ENCODE data around the gene AK5. TPM values are rescaled to one million over a fixed set of nuclear protein-coding genes. Genes with fewer than 3 reads are reported as not detected.
A peak's percentile ranks its signal among the peaks of the same experiment; 100 is the strongest.

The AK5 gene
- polyA plus RNA-seq, 1 donor (not counting 4 experiments of a cell fraction or from before 2014, with no cell fraction given): 0.30 TPM

DNA sequence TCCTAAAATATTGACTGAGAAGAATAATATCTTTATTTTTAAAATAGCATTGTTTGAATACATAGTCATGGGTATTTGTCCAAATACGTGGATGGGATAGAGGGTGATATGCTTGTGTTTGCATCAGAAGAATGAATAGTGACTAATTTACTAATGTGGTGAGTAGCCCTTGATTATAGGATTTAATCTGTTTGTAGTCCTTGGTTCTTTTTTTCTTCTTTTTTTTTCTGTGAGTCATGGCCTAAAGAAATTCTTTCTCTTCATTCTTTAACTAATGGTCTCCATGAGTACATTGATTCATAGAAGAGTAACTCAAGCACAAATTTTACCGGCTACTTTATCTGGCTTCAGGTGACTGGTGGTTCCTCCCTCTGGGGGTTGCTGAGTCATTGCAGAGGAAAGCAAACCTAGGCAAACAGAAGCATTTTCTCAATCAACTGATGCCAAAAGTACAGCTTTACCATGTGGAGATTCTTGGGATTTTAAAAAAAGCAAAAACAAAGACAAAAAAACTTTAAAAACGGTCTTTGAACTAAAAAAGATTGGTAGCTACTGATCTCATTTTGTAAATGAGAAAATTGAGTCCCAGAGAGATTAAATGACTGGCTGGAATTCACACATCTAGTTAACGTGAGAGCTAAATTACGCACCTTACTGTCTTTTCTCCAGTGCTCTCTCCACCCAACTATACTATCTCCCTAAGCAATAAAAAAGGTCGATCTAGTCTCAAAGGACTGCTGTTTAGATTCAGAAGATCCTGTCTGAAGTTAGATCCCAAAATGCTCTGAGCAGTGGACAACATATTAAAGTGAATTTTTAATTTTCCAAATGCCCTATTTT lies 40.5 kb downstream of the AK5 start:
- FAIRE-seq (peak; percentile 26), DNase-seq (ENCODE audit: low read depth, low spot score) (peak; percentile 66)
- H3K9ac ChIP-seq (ENCODE audit: control insufficient read depth, extremely low read depth, insufficient read depth, low read length): no peak overlapping the region
- H3K36me3 ChIP-seq (ENCODE audit: control insufficient read depth in 2 of 2, extremely low read depth in 1 of 2, insufficient read depth in 2 of 2, low read length in 2 of 2): no peaks in the 10 kb centered on the region
- H3K9me3 ChIP-seq (ENCODE audit: control insufficient read depth, low read depth, low read length): no peaks in the 10 kb centered on the region
- H3K9me1 ChIP-seq (ENCODE audit: control insufficient read depth, extremely low read depth, insufficient read depth, low read length): no peaks in the 10 kb centered on the region
- H3K4me3 ChIP-seq (ENCODE audit: control insufficient read depth in 2 of 3, extremely low read depth in 1 of 3, insufficient read depth in 2 of 3, low read depth in 1 of 3, low read length in 3 of 3): no peak overlapping the region
- dilution Hi-C loops (cut with MboI; ENCODE audit: extremely low pct_ligation_motif_present, low sequenced_read_pairs): no loop called here
- no peak for TF ChIP-seq EZH2 (IDR thresholded peaks at IDR 0.05; ENCODE audit: low read length)
- TF ChIP-seq CTCF (optimal IDR thresholded peaks at IDR 0.05 in 1 of 3, IDR thresholded peaks at IDR 0.05 in 1 of 3, conservative IDR thresholded peaks at IDR 0.05 in 1 of 3; ENCODE audit: extremely low read depth in 1 of 3, insufficient read depth in 2 of 3, low read length in 3 of 3): no peak
- H3K27ac ChIP-seq (ENCODE audit: control insufficient read depth, insufficient read depth, low read length): peak overlapping the region; percentile 13
- no peaks in the 10 kb centered on the region for H4K20me1 ChIP-seq (ENCODE audit: control insufficient read depth, extremely low read depth, insufficient read depth, low read length)
- H3K79me2 ChIP-seq (ENCODE audit: control insufficient read depth, insufficient read depth, low read length): no peaks in the 10 kb centered on the region
- peak overlapping the region; percentile 47 for H3K4me2 ChIP-seq (ENCODE audit: control insufficient read depth, extremely low read depth, insufficient read depth, low read depth, low read length)
- H3K27me3 ChIP-seq (ENCODE audit: control insufficient read depth, extremely low read depth, insufficient read depth, low read length): no peaks in the 10 kb centered on the region
- H2AFZ ChIP-seq (ENCODE audit: control insufficient read depth, low read length): peak overlapping the region; percentile 13
- H3K4me1 ChIP-seq (ENCODE audit: control insufficient read depth, extremely low read depth, insufficient read depth, low read length): peaks cover 8% of the 10 kb centered on the region

- Histone ChIP-seq H3K9me1 (ENCODE audit: control insufficient read depth, extremely low read depth, insufficient read depth, low read length) (no peaks in the 10 kb centered on the region), H3K9me3 (ENCODE audit: control insufficient read depth, low read depth, low read length) (no peaks in the 10 kb centered on the region), H3K27me3 (ENCODE audit: control insufficient read depth, extremely low read depth, insufficient read depth, low read length) (peaks cover 2% of the 10 kb centered on the region), H2AFZ (ENCODE audit: control insufficient read depth, low read length) (no peak overlapping the region), H3K4me1 (ENCODE audit: control insufficient read depth, extremely low read depth, insufficient read depth, low read length) (no peaks in the 10 kb centered on the region), H3K4me2 (ENCODE audit: control insufficient read depth, extremely low read depth, insufficient read depth, low read depth, low read length) (no peak overlapping the region), H3K4me3 (ENCODE audit: control insufficient read depth in 2 of 3, extremely low read depth in 1 of 3, insufficient read depth in 2 of 3, low read depth in 1 of 3, low read length in 3 of 3) (no peak overlapping the region), H3K36me3 (ENCODE audit: control insufficient read depth in 2 of 2, extremely low read depth in 1 of 2, insufficient read depth in 2 of 2, low read length in 2 of 2) (no peaks in the 10 kb centered on the region), H3K79me2 (ENCODE audit: control insufficient read depth, insufficient read depth, low read length) (no peaks in the 10 kb centered on the region), H3K9ac (ENCODE audit: control insufficient read depth, extremely low read depth, insufficient read depth, low read length) (no peak overlapping the region), H3K27ac (ENCODE audit: control insufficient read depth, insufficient read depth, low read length) (no peak overlapping the region), H4K20me1 (ENCODE audit: control insufficient read depth, extremely low read depth, insufficient read depth, low read length) (no peaks in the 10 kb centered on the region)
- no peak for FAIRE-seq
- no peak for DNase-seq (ENCODE audit: low read depth, low spot score)
- no peak for TF ChIP-seq CTCF (optimal IDR thresholded peaks at IDR 0.05 in 1 of 3, IDR thresholded peaks at IDR 0.05 in 1 of 3, conservative IDR thresholded peaks at IDR 0.05 in 1 of 3; ENCODE audit: extremely low read depth in 1 of 3, insufficient read depth in 2 of 3, low read length in 3 of 3)
- no peak for TF ChIP-seq EZH2 (IDR thresholded peaks at IDR 0.05; ENCODE audit: low read length)
- dilution Hi-C loops (cut with MboI; ENCODE audit: extremely low pct_ligation_motif_present, low sequenced_read_pairs): no loop called here
These were observed 51.7 kb downstream of the AK5 start for GRCh38 chr1:77333501-77333900.
